Endothelial cell (in vitro differentiated cells): ENCODE measurements around the gene C19orf47. TPM values are rescaled to one million over a fixed set of nuclear protein-coding genes. Genes with fewer than 3 reads are reported as not detected.

Experiments used
- DNase-seq: peaks from one replicate; pipeline ENCODE4 v3.0.0; 2021; ENCODE audit warnings: low spot score
- H3K27ac Mint-ChIP-seq: one replicate; pipeline ENCODE4 v1.8.0; 2021; ENCODE audit warnings: mixed read lengths, inconsistent platforms; ENCODE audit not compliant: unreplicated experiment
- H3K27me3 Mint-ChIP-seq: one replicate; pipeline ENCODE4 v1.8.0; 2021; ENCODE audit warnings: mild to moderate bottlenecking, moderate library complexity, mixed read lengths, inconsistent platforms; ENCODE audit not compliant: unreplicated experiment
- H3K36me3 Mint-ChIP-seq: one replicate; pipeline ENCODE4 v1.8.0; 2021; ENCODE audit warnings: mild to moderate bottlenecking, low read depth, mixed read lengths, inconsistent platforms; ENCODE audit not compliant: unreplicated experiment
- H3K4me1 Mint-ChIP-seq: one replicate; pipeline ENCODE4 v1.8.0; 2021; ENCODE audit warnings: mild to moderate bottlenecking, mixed read lengths, inconsistent platforms; ENCODE audit not compliant: unreplicated experiment
- H3K4me3 Mint-ChIP-seq: one replicate; pipeline ENCODE4 v1.8.0; 2021; ENCODE audit warnings: mild to moderate bottlenecking, mixed read lengths, inconsistent platforms; ENCODE audit not compliant: unreplicated experiment
- H3K9me3 Mint-ChIP-seq: one replicate; pipeline ENCODE4 v1.8.0; 2021; ENCODE audit warnings: mixed read lengths, inconsistent platforms; ENCODE audit not compliant: unreplicated experiment
- CTCF ChIP-seq: fragments of 200-600 bp; sonication (generic); IDR thresholded peaks from one replicate; pipeline ENCODE4 v1.5.0; 2021; ENCODE audit warnings: antibody characterized with exemption; ENCODE audit not compliant: unreplicated experiment
- total RNA-seq: library from RNA; stranded (reverse); fragmentation: NEBNext Ultra II Directional; extraction: Animal tissue kit (Norgen Biotek cat#: 25700); gene quantifications from one replicate; pipeline ENCODE4 v1.2.1, GENCODE V29; 2021; ENCODE audit not compliant: unreplicated experiment

The C19orf47 gene
- total RNA-seq, 1 donor from 2014 or later: 17.9 TPM

DNA sequence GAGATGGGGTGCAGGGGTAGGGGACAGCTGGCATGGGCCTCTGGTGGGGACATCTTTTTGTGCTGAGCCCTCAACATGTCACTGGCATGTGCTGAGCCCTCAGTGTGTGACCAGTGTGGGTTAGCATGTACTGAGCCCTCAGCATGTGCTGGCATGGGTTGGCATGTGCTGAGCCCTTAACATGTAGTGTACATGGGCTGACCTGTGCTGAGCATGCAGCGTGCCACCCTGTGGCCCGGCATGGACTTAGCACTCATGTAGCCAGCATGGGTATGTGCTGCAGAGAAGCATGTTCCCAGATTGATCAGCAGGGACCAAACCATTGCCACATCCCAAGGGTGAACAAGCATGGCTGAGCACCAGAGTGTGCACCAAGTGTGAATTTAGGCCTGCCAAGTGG, 30.3 kb upstream of the C19orf47 start:
- H3K4me3 Mint-ChIP-seq: no peak overlapping the region
- no peak for DNase-seq
- no peak for TF ChIP-seq CTCF
- peaks cover 14% of the 10 kb centered on the region for H3K27me3 Mint-ChIP-seq
- H3K4me1 Mint-ChIP-seq: peaks cover 15% of the 10 kb centered on the region
- peaks cover 19% of the 10 kb centered on the region for H3K36me3 Mint-ChIP-seq
- no peak overlapping the region for H3K27ac Mint-ChIP-seq
- H3K9me3 Mint-ChIP-seq: no peaks in the 10 kb centered on the region

GRCh38 chr19:40377876-40378385, 29.7 kb upstream of the C19orf47 start:
- H3K9me3 Mint-ChIP-seq: no peaks in the 10 kb centered on the region
- no peak for DNase-seq
- peaks cover 14% of the 10 kb centered on the region for H3K27me3 Mint-ChIP-seq
- peaks cover 15% of the 10 kb centered on the region for H3K4me1 Mint-ChIP-seq
- H3K36me3 Mint-ChIP-seq: peaks cover 20% of the 10 kb centered on the region
- H3K27ac Mint-ChIP-seq: no peak overlapping the region
- peak overlapping the region; percentile 59 for H3K4me3 Mint-ChIP-seq
- TF ChIP-seq CTCF: no peak

DNA sequence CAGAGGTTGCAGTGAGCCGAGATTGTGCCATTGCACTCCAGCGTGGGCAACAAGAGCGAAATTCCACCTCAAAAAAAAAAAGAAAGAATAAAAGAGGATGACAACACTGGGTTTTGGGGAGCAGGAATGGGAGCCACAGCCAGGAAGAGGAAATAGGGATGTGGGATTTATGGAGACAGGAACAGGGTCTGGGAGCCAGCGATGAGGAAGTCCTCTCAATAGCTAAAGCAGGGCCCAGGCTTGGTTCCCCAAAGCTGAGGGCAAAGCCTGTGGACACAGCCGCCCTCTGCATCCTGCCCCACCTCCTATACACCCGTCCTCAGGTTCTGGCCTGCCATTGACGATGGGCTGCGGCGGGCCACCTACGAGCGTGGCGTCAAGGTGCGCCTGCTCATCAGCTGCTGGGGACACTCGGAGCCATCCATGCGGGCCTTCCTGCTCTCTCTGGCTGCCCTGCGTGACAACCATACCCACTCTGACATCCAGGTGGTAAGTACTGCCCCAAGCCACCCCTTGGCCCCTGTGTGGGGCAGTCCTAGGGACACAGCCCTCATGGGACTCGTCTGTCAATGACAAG, 28.2 kb upstream of the C19orf47 start:
- peak overlapping the region; percentile 80 for H3K27ac Mint-ChIP-seq
- H3K9me3 Mint-ChIP-seq: no peaks in the 10 kb centered on the region
- no peak for TF ChIP-seq CTCF
- peaks cover 13% of the 10 kb centered on the region for H3K27me3 Mint-ChIP-seq
- peaks cover 16% of the 10 kb centered on the region for H3K4me1 Mint-ChIP-seq
- peak overlapping the region; percentile 51 for H3K4me3 Mint-ChIP-seq
- H3K36me3 Mint-ChIP-seq: peaks cover 24% of the 10 kb centered on the region
- DNase-seq: no peak

DNA sequence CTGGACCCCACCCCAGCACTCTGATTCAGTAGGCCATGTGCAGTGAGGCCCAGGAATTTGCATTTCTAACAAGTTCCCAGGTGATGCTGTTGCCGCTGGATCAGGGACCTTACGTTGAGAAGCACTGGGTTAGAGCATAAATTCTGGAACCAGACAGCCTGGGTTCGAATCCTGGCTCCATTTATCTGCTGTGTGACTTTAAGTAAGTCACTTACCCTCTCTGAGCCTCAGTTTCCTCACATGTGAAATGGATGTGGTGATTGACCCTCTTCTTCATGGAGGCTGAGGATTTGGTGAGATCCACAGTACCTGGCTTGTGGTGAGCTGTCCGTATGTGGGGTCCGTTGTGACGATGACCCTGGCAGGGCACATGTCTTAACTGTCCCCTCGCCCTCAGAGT, 25.9 kb upstream of the C19orf47 start:
- Mint-ChIP-seq H3K4me1 (peaks cover 26% of the 10 kb centered on the region), H3K27me3 (peaks cover 19% of the 10 kb centered on the region), H3K27ac (no peak overlapping the region), H3K9me3 (no peaks in the 10 kb centered on the region), H3K36me3 (peaks cover 30% of the 10 kb centered on the region), H3K4me3 (no peak overlapping the region)
- no peak for DNase-seq
- no peak for TF ChIP-seq CTCF

DNA sequence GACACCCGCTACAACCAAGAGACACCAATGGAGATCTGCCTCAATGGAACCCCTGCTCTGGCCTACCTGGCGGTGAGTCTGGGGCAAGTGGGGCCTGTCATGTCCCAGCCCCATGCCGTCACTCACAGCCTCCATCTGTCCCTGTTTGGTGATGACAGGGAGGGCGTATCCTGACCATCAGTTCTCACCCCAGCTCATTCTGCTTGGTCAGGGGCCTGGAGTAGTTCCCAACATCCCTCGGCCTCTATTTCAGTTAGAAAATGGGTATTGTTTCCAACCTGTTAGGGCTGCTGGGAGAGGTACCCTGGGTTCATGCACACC, 23.6 kb upstream of the C19orf47 start:
- peaks cover 32% of the 10 kb centered on the region for H3K36me3 Mint-ChIP-seq
- TF ChIP-seq CTCF: no peak
- no peak overlapping the region for H3K4me3 Mint-ChIP-seq
- no peak for DNase-seq
- no peaks in the 10 kb centered on the region for H3K9me3 Mint-ChIP-seq
- H3K27me3 Mint-ChIP-seq: peaks cover 15% of the 10 kb centered on the region
- H3K4me1 Mint-ChIP-seq: peaks cover 29% of the 10 kb centered on the region
- no peak overlapping the region for H3K27ac Mint-ChIP-seq
